ENCODE results near the gene FSTL3. TPM values are rescaled to one million over a fixed set of nuclear protein-coding genes. Genes with fewer than 3 reads are reported as not detected.

The FSTL3 gene
- total and polyA plus RNA-seq, 4 donors, result 40.6 to 134 (median 98.1) TPM

- 79 to 81% methylated on average over 24 of the region's 24 CpGs for WGBS, 2 donors
- Histone ChIP-seq H3K4me3 (ENCODE audit: low read length in 2 of 2) (no peak overlapping the region), H3K27me3 (ENCODE audit: control insufficient read depth in 1 of 2, insufficient read depth in 2 of 2, low read length in 1 of 2) (no peaks in the 10 kb centered on the region), H3K27ac (ENCODE audit: low read depth in 1 of 2, low read length in 2 of 2) (no peak overlapping the region), H3K9me3 (ENCODE audit: control insufficient read depth, low read length) (no peaks in the 10 kb centered on the region), H3K4me1 (ENCODE audit: control insufficient read depth in 1 of 2, insufficient read depth in 2 of 2, low read length in 2 of 2) (no peaks in the 10 kb centered on the region), H3K36me3 (ENCODE audit: control insufficient read depth in 1 of 2, insufficient read depth in 2 of 2, low read length in 1 of 2) (no peaks in the 10 kb centered on the region)
- no peak for DNase-seq
- ATAC-seq (ENCODE audit: low FRiP score), result no peak
- intact Hi-C loops (cut with DNase I), result no loop called here
Observed at GRCh38 chr19:732148-733069, 56.2 kb downstream of the FSTL3 start.

Other genes starting within 250 kb of the FSTL3 start
- gene SHC2, start 215.4 kb upstream of the FSTL3 start, total RNA-seq, result 10 to 100 TPM in 1 of 2 donors, 1 to 10 TPM in 1; 9.7 to 31.4 TPM
- gene SHC2, start 215.4 kb upstream of the FSTL3 start, polyA plus RNA-seq, result 10 to 100 TPM in 1 of 2 donors, 1 to 10 TPM in 1; 7.3 to 10.9 TPM
- gene MADCAM1, start 179.9 kb upstream of the FSTL3 start, total RNA-seq, result under 1 TPM in 1 of 2 donors, not detected in 1; 0.63 TPM
- 1 to 10 TPM in 1 of 2 donors, under 1 TPM in 1; 0.50 to 1.4 TPM for gene MADCAM1, start 179.9 kb upstream of the FSTL3 start, polyA plus RNA-seq
- gene TPGS1, start 168.9 kb upstream of the FSTL3 start, total RNA-seq, result 10 to 100 TPM; 19.2 to 20.2 TPM
- 10 to 100 TPM; 17.4 to 33.0 TPM for gene TPGS1, start 168.9 kb upstream of the FSTL3 start, polyA plus RNA-seq
- gene CDC34, start 144.6 kb upstream of the FSTL3 start, total RNA-seq, result 10 to 100 TPM; 39.6 to 46.4 TPM
- gene CDC34, start 144.6 kb upstream of the FSTL3 start, polyA plus RNA-seq, result 10 to 100 TPM; 27.5 to 79.1 TPM
- gene GZMM, start 132.3 kb upstream of the FSTL3 start, total RNA-seq, result under 1 TPM; 0.54 to 0.75 TPM
- gene GZMM, start 132.3 kb upstream of the FSTL3 start, polyA plus RNA-seq, result 1 to 10 TPM in 1 of 2 donors, not detected in 1; 2.8 TPM
- gene BSG, start 103.8 kb upstream of the FSTL3 start, total RNA-seq, result 100 to 1,000 TPM; 264 to 281 TPM
- 100 to 1,000 TPM; 239 to 436 TPM for gene BSG, start 103.8 kb upstream of the FSTL3 start, polyA plus RNA-seq
- under 1 TPM; 0.19 to 0.30 TPM for gene HCN2, start 86.5 kb upstream of the FSTL3 start, total RNA-seq
- under 1 TPM; 0.08 to 0.13 TPM for gene HCN2, start 86.5 kb upstream of the FSTL3 start, polyA plus RNA-seq
- 10 to 100 TPM; 19.9 to 33.3 TPM for gene POLRMT, start 42.9 kb upstream of the FSTL3 start, total RNA-seq
- gene POLRMT, start 42.9 kb upstream of the FSTL3 start, polyA plus RNA-seq, result 10 to 100 TPM; 10.1 to 76.6 TPM
- under 1 TPM; 0.36 to 0.45 TPM for gene FGF22, start 36.5 kb upstream of the FSTL3 start, total RNA-seq
- gene FGF22, start 36.5 kb upstream of the FSTL3 start, polyA plus RNA-seq, result 1 to 10 TPM in 1 of 2 donors, under 1 TPM in 1; 0.63 to 4.8 TPM
- gene RNF126, start 13.2 kb upstream of the FSTL3 start, total RNA-seq, result 10 to 100 TPM; 26.7 to 26.9 TPM
- 10 to 100 TPM; 18.3 to 38.5 TPM for gene RNF126, start 13.2 kb upstream of the FSTL3 start, polyA plus RNA-seq
- not detected for gene PRSS57, start 19.1 kb downstream of the FSTL3 start, total RNA-seq
- not detected for gene PRSS57, start 19.1 kb downstream of the FSTL3 start, polyA plus RNA-seq
- 10 to 100 TPM; 27.5 to 75.1 TPM for gene PALM, start 32.5 kb downstream of the FSTL3 start, total RNA-seq
- gene PALM, start 32.5 kb downstream of the FSTL3 start, polyA plus RNA-seq, result 1 to 10 TPM in 1 of 2 donors, under 1 TPM in 1; 0.59 to 2.5 TPM
- gene MISP, start 74.7 kb downstream of the FSTL3 start, total RNA-seq, result under 1 TPM in 1 of 2 donors, not detected in 1; 0.12 TPM
- gene MISP, start 74.7 kb downstream of the FSTL3 start, polyA plus RNA-seq, result 10 to 100 TPM in 1 of 2 donors, 1 to 10 TPM in 1; 1.0 to 53.3 TPM
- 100 to 1,000 TPM; 192 to 218 TPM for gene PTBP1, start 121.1 kb downstream of the FSTL3 start, total RNA-seq
- 10 to 100 TPM; 46.7 to 90.4 TPM for gene PTBP1, start 121.1 kb downstream of the FSTL3 start, polyA plus RNA-seq
- not detected for gene PLPPR3, start 145.6 kb downstream of the FSTL3 start, total RNA-seq
- not detected for gene PLPPR3, start 145.6 kb downstream of the FSTL3 start, polyA plus RNA-seq
- gene AZU1, start 151.4 kb downstream of the FSTL3 start, total RNA-seq, result under 1 TPM in 1 of 2 donors, not detected in 1; 0.72 TPM
- under 1 TPM in 1 of 2 donors, not detected in 1; 0.49 TPM for gene AZU1, start 151.4 kb downstream of the FSTL3 start, polyA plus RNA-seq
- not detected for gene PRTN3, start 164.6 kb downstream of the FSTL3 start, total RNA-seq
- gene PRTN3, start 164.6 kb downstream of the FSTL3 start, polyA plus RNA-seq, result not detected
- 1 to 10 TPM in 1 of 2 donors, not detected in 1; 2.0 TPM for gene ELANE, start 175.9 kb downstream of the FSTL3 start, total RNA-seq
- gene ELANE, start 175.9 kb downstream of the FSTL3 start, polyA plus RNA-seq, result not detected
- 100 to 1,000 TPM; 104 to 354 TPM for gene CFD, start 183.3 kb downstream of the FSTL3 start, total RNA-seq
- 10 to 100 TPM in 1 of 2 donors, 1 to 10 TPM in 1; 3.3 to 23.9 TPM for gene CFD, start 183.3 kb downstream of the FSTL3 start, polyA plus RNA-seq
- gene MED16, start 216.8 kb downstream of the FSTL3 start, total RNA-seq, result 10 to 100 TPM; 31.5 to 36.5 TPM
- gene MED16, start 216.8 kb downstream of the FSTL3 start, polyA plus RNA-seq, result 100 to 1,000 TPM in 1 of 2 donors, 10 to 100 TPM in 1; 22.9 to 165 TPM
- not detected for gene RNU6-9, start 217.1 kb downstream of the FSTL3 start, total RNA-seq
- gene RNU6-9, start 217.1 kb downstream of the FSTL3 start, polyA plus RNA-seq, result not detected
- gene R3HDM4, start 236.8 kb downstream of the FSTL3 start, total RNA-seq, result 10 to 100 TPM; 41.6 to 43.8 TPM
- 10 to 100 TPM; 19.7 to 36.2 TPM for gene R3HDM4, start 236.8 kb downstream of the FSTL3 start, polyA plus RNA-seq
- not detected for gene KISS1R, start 240.9 kb downstream of the FSTL3 start, total RNA-seq
- gene KISS1R, start 240.9 kb downstream of the FSTL3 start, polyA plus RNA-seq, result not detected
- 10 to 100 TPM in 1 of 2 donors, 1 to 10 TPM in 1; 9.3 to 13.8 TPM for gene ARID3A, start 249.6 kb downstream of the FSTL3 start, total RNA-seq
- 1 to 10 TPM in 1 of 2 donors, under 1 TPM in 1; 0.97 to 1.3 TPM for gene ARID3A, start 249.6 kb downstream of the FSTL3 start, polyA plus RNA-seq

Data from aorta (tissue), 5 donors.